Measurements from ENCODE around the gene DUSP5. TPM values are rescaled to one million over a fixed set of nuclear protein-coding genes. Genes with fewer than 3 reads are reported as not detected.

Gene DUSP5
- total RNA-seq, 1 donor from 2014 or later = 31.3 TPM

DNA sequence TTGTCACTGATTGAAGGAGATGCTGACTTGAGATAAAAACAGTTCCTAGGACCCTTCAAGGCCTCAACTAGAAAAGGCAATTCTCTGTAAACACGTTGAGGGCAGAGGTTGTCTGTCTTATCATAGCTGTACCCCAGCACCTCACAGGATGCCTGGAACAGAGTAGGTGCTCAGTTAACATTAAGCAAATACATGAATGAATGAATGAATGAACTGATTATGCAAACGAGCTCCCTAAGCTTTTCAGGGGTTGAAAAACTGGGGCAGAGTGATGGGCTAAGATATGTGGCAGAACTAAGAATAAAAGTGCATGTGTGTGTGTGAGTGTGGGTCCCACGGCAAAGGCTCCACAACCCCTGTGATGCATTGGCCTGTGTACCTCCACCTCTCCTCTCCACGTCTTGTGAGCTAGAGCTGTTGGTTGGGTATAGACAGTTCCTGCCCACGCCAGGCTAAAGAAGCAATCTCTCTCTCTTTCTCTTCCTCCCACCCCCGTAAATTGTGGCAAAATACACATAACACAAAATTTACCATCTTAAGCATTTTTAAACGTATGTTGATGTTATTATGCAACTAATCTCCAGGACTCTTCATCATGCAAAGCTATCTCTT lies 48.9 kb downstream of the DUSP5 start:
- no peak for DNase-seq

DNA sequence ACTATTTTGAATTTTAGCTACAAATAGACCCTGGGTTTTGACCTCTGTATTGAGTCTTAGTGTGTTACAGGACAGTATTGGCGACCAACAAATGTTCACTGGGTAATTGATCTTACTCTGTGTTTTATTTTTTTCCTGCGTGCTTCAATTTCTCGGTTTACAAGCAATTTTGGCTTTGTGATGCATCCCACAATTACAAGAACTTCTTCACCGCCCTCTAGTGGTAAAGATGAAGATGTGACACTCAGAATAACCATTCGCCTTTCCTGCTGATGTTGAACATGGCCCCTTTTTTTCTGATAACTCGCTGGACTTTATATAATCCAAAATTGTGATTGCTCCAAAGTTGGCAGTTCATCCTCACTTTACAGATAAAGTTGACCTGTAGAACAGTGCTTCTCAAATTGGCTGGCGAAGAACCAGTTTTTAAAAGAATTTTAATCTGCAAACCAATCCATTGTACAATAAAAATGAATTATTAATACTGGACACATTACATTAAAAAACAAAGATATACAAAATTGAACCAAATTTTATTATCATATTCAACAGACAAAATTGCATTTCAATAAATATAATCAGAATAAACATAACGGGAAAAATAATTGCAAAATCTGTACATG lies 49.5 kb downstream of the DUSP5 start:
- DNase-seq = peak; percentile 80

DNA sequence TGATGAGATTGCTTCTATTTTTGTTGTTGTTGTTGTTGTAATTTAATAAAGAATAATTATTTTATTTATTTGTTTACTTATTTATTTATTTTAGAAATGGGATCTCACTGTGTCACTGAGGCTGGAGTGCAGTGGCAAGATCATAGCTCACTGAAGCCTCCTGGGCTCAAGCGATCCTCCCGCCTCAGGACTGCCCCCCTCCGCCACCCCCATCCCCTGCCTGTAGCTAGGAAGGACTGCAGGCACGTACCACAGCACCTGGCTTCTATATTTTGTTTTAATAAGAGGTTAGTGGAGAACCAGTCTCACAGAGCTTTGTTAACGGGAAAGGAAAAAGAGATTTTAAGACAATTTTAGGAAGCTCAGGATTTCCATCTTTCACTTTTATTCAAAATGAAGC lies 50.3 kb downstream of the DUSP5 start:
- no peak for DNase-seq

DNA sequence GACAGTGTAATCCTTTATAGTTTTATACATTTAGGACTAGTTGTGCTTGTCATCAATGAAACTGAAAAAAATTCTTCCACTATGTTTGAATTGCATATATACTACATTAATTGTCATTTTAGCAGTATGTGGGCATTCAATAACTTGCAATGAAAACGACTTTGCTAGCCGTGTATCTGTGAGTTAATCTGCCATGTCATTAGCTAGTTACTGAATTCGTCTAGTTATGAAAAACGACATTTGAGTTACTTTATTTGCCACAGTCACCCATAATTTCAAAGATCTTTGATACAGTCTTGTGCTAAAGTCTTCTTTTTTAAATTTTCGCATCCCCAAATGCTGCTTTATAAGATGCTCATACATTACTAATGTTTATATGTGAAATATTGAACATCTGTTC lies 51.5 kb downstream of the DUSP5 start:
- DNase-seq = no peak

DNA sequence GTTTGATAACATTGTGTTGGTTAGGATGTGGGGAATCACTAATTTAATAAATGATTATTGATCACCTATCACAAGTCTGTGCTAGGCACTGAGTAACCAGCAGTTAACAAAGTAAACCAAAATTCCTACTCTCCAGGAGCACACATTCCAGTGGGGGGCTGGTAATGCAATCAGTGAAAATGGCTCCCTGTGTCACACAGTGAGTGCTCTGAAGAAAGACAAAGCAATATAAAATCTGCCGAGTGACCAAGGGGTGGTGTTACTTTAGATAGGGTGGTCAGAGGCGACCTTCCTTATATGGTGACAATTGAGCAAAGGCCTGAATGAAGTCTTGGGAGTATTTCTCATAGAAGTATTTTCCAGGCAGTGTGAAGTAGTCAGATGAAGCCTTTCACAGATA lies 56.2 kb downstream of the DUSP5 start:
- no peak for DNase-seq

DNA sequence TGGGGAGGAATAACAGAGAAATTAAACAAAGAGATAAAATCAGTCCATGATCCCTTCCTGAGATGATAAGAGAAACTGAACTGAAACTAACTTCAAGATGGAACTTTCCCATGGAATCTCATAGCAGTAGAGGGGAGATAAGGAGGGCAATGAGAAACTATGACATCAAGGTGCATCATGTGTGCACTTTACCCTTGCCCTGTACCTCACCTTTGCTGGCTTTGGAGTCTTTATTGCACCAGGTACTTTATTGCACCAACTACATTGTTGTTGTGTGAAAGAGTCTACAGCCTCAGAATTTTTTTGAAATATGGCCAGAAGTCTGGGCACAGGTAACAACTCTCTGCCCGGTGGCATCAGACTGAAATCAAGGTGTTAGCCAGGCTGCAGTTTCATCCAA lies 58.6 kb downstream of the DUSP5 start:
- DNase-seq = no peak

DNA sequence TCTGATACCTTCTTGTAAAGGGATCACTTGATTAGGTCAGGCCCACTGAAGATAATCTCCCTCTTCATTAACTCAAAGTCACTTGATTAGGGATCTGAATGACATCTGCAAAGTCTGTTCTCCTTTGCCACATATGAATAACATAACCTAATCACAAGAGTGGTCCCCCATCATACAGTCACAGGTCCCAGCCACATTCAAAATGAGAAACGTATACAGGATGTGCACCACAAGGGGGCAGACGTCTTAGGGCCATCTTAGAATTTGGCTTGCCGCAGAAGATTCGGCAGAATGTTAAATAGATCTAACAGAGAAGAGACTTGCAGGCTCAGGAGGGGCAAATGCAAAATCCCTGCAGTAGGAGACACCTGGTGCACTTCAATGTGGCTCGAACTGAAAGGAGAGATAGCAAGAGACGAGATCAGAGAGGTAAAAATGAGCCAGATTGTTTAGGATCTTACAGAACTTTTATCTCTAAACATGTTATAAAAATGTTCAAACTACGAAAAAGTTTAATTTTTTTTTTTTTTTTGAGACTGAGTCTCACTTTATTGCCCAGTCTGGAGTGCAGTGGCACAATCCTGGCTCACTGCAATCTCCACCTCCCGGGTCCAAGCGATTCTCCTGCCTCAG lies 59.4 kb downstream of the DUSP5 start:
- DNase-seq = peak; percentile 74

DNA sequence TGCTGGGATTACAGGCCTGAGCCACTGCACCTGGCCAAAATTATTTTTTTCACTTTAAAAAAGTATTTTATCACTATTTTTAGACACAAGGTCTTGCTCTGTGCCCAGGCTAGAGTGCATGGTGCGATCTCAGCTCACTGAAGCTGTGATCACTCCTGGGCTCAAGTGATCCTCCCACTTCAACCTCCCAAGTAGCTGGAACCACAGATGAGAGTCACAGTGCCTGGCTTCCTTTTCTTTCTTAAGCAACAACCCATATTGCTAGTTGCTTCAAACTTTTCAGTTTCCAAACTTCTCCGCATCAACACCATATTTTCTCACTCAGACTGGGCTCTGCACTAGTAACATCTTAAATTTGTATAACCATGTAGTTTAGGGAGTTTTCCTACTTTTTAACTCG lies 60.3 kb downstream of the DUSP5 start:
- no peak for DNase-seq

DNA sequence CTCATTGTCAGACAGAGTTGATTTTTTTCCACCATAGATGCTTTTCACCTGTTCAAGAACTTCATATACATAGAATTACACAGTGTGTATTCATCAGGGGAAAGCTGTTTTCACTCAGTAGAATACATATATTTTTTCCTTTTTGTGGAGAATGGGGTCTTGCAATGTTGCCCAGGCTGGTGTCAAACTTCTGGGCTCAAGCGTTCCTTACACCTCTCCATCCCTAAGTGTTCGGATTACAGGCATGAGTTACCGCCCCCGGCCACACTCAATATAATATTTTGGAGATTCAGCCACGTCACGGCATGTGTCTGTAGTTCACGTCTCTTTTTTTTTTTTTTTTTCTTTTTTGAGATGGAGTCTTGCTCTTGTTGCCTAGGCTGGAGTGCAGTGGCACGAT lies 62.3 kb downstream of the DUSP5 start:
- no peak for DNase-seq

Other genes starting within 250 kb of the DUSP5 start
- 11.9 and 14.4 TPM in 2 replicates for gene SMNDC1, start 193.0 kb upstream of the DUSP5 start, total RNA-seq
- 29.6 and 47.3 TPM in 2 replicates for gene SMC3, start 69.8 kb downstream of the DUSP5 start, total RNA-seq
- 4.6 and 5.3 TPM in 2 replicates for gene RBM20, start 146.4 kb downstream of the DUSP5 start, total RNA-seq

Measured in dermis blood vessel endothelial cell (primary cell).